ENCODE measurements around the gene ZNF548. TPM values are rescaled to one million over a fixed set of nuclear protein-coding genes. Genes with fewer than 3 reads are reported as not detected.

ZNF548 gene
- total and polyA plus RNA-seq, 10 donors, result 12.4 to 48.2 (median 29.8) TPM

GRCh38 chr19:57410877-57411671, 21.4 kb downstream of the ZNF548 start, which contains the start of gene ZNF17:
ZNF17 (plus strand) TSS chr19:57411161; CDS start chr19:57413616, 2,455 bp downstream.
- intact Hi-C loops (cut with DNase I; ENCODE audit: low total_unique reads), result no loop called here
- DNase-seq, result peak; percentile 97
- Histone ChIP-seq H3K4me1 (peaks cover 12 to 40% (median 25%) of the 10 kb centered on the region in 6 donors), H3K36me3 (peaks cover 0 to 37% (median 29%) of the 10 kb centered on the region in 6 donors), H3K4me3 (peak within 1 kb of the TSS; percentile 91 to 99 (median 96)), H3K9me3 (peaks cover 0 to 14% (median 1%) of the 10 kb centered on the region in 8 donors), H3K27ac (peak within 1 kb of the TSS in 7 of 8 donors; percentile 32 to 85 (median 69)), H3K27me3 (replicated peaks in 1 of 7) (no peaks in the 10 kb centered on the region)
- TF ChIP-seq POLR2AphosphoS5 (IDR thresholded peaks at IDR 0.05) (peak; percentile 79 to 87 (median 86)), CTCF (IDR thresholded peaks at IDR 0.05 in 8 of 11, conservative IDR thresholded peaks at IDR 0.05 in 3 of 11) (no peak), POLR2A (IDR thresholded peaks at IDR 0.05) (no peak)
- 0 to 1% (median 1%) methylated on average over 31 to 55 of the region's 55 CpGs for WGBS, 5 donors

GRCh38 chr19:57419439-57419838, 29.8 kb downstream of the ZNF548 start:
- no peak for TF ChIP-seq POLR2A (IDR thresholded peaks at IDR 0.05)
- Histone ChIP-seq H3K27ac (no peak overlapping the region), H3K36me3 (peaks cover 18 to 91% (median 64%) of the 10 kb centered on the region in 6 donors), H3K4me3 (peak overlapping the region in 1 of 8 donors; percentile 15), H3K9me3 (peaks cover 6 to 97% (median 83%) of the 10 kb centered on the region in 8 donors), H3K4me1 (no peaks in the 10 kb centered on the region), H3K27me3 (replicated peaks in 1 of 7) (no peaks in the 10 kb centered on the region)
- intact Hi-C loops (cut with DNase I; ENCODE audit: low total_unique reads), result no loop called here
- WGBS, 5 donors, result 96 to 100% (median 98%) methylated on average over 4 of the region's 4 CpGs
- no peak for DNase-seq

- H3K36me3 ChIP-seq, result peaks cover 18 to 75% (median 52%) of the 10 kb centered on the region in 6 donors
These were observed 31.4 kb downstream of the ZNF548 start for GRCh38 chr19:57421037-57421436.

GRCh38 chr19:57434386-57435061, 44.9 kb downstream of the ZNF548 start:
- DNase-seq, result no peak
- Histone ChIP-seq H3K4me1 (peaks cover 15 to 32% (median 20%) of the 10 kb centered on the region in 6 donors), H3K27ac (peak overlapping the region in 4 of 8 donors; percentile 44 to 76 (median 64)), H3K4me3 (peak overlapping the region; percentile 85 to 98 (median 93)), H3K27me3 (replicated peaks in 1 of 7) (no peaks in the 10 kb centered on the region), H3K9me3 (peaks cover 0 to 11% (median 1%) of the 10 kb centered on the region in 8 donors), H3K36me3 (peaks cover 0 to 18% (median 4%) of the 10 kb centered on the region in 6 donors)
- WGBS, 5 donors, result 28 to 44% (median 31%) methylated on average over 15 of the region's 15 CpGs
- TF ChIP-seq POLR2AphosphoS5 (IDR thresholded peaks at IDR 0.05) (no peak), POLR2A (IDR thresholded peaks at IDR 0.05) (no peak), CTCF (IDR thresholded peaks at IDR 0.05 in 8 of 11, conservative IDR thresholded peaks at IDR 0.05 in 3 of 11) (no peak)
- intact Hi-C loops (cut with DNase I; ENCODE audit: low total_unique reads), result no loop called here

More at GRCh38 chr19:57421037-57421436, 31.4 kb downstream of the ZNF548 start:
- Histone ChIP-seq H3K27ac (no peak overlapping the region), H3K4me3 (no peak overlapping the region), H3K9me3 (peaks cover 6 to 100% (median 98%) of the 10 kb centered on the region in 8 donors), H3K4me1 (no peaks in the 10 kb centered on the region), H3K27me3 (replicated peaks in 1 of 7) (no peaks in the 10 kb centered on the region)
- 93 to 95% (median 94%) methylated on average over 3 of the region's 3 CpGs for WGBS, 5 donors
- intact Hi-C loops (cut with DNase I; ENCODE audit: low total_unique reads), result no loop called here
- DNase-seq, result no peak
- TF ChIP-seq CTCF (IDR thresholded peaks at IDR 0.05 in 8 of 11, conservative IDR thresholded peaks at IDR 0.05 in 3 of 11) (no peak), POLR2AphosphoS5 (IDR thresholded peaks at IDR 0.05) (no peak), POLR2A (IDR thresholded peaks at IDR 0.05) (no peak)

Data from spleen (tissue), 11 donors.